Glomerular endothelial cell (primary cell): Measurements from ENCODE around the gene TBC1D25. TPM values are rescaled to one million over a fixed set of nuclear protein-coding genes. Genes with fewer than 3 reads are reported as not detected.
"Not testable (repeated sequence)": the region's sequence is repeated elsewhere in the genome, so short reads cannot be mapped to it uniquely, and the experiment has no call there.

Experiments used
- DNase-seq: peaks from one replicate; pipeline ENCODE4 v3.0.0-alpha.2; 2011; ENCODE audit warnings: low read depth, low spot score; ENCODE audit errors: extremely low read depth
- total RNA-seq: library from RNA; depleted of rRNA; stranded (reverse); fragments of >200 nt; gene quantifications from 2 replicates; pipeline ENCODE4 v1.2.3, GENCODE V29; 2015

TBC1D25 gene
- total RNA-seq, 1 donor from 2014 or later: 11.8 TPM

- no peak for DNase-seq
Measured at GRCh38 chrX:48514868-48515460, 24.6 kb upstream of the TBC1D25 start.

- no peak for DNase-seq
Measured at GRCh38 chrX:48515842-48516241, 23.7 kb upstream of the TBC1D25 start.

GRCh38 chrX:48516285-48516684 is 23.2 kb upstream of the TBC1D25 start:
- no peak for DNase-seq

GRCh38 chrX:48516987-48517386 is 22.5 kb upstream of the TBC1D25 start:
- DNase-seq: no peak

- not testable (repeated sequence) for DNase-seq
Measured at GRCh38 chrX:48519481-48519880, 20.0 kb upstream of the TBC1D25 start.

- no peak for DNase-seq
Measured at GRCh38 chrX:48520455-48520854, 19.1 kb upstream of the TBC1D25 start.

GRCh38 chrX:48520976-48521352 is 18.6 kb upstream of the TBC1D25 start:
- no peak for DNase-seq

GRCh38 chrX:48521353-48522243 is 17.9 kb upstream of the TBC1D25 start, which contains the start of gene EBP:
TSS of gene EBP (plus strand) at chrX:48521808. CDS start at chrX:48523772, 1,964 bp downstream.
- DNase-seq: no peak

GRCh38 chrX:48522291-48522690 is 17.2 kb upstream of the TBC1D25 start:
- no peak for DNase-seq

GRCh38 chrX:48523682-48524081 is 15.8 kb upstream of the TBC1D25 start:
- DNase-seq: no peak

- not testable (repeated sequence) for DNase-seq
Measured at GRCh38 chrX:48525853-48526252, 13.7 kb upstream of the TBC1D25 start.

- no peak for DNase-seq
Measured at GRCh38 chrX:48530736-48531135, 8.8 kb upstream of the TBC1D25 start.

- no peak for DNase-seq
Measured at GRCh38 chrX:48531358-48531959, 8.1 kb upstream of the TBC1D25 start.

GRCh38 chrX:48532161-48532560 is 7.4 kb upstream of the TBC1D25 start:
- DNase-seq: no peak

- DNase-seq: no peak
Measured at GRCh38 chrX:48533165-48533564, 6.3 kb upstream of the TBC1D25 start.

GRCh38 chrX:48538641-48539344 is 721 bp upstream of the TBC1D25 start:
- no peak for DNase-seq

- no peak for DNase-seq
Measured at GRCh38 chrX:48540028-48540375, 488 bp downstream of the TBC1D25 start.

GRCh38 chrX:48540480-48540879 is 966 bp downstream of the TBC1D25 start:
- no peak for DNase-seq

- no peak for DNase-seq
Measured at GRCh38 chrX:48541140-48541814, 1.8 kb downstream of the TBC1D25 start.

- no peak for DNase-seq
Measured at GRCh38 chrX:48548871-48549270, 9.4 kb downstream of the TBC1D25 start.
